A549 (cell line): Measurements from ENCODE around the gene ST8SIA1.

Experiments
- CTCF ChIP-seq: fragments of >200 bp; sonication (Bioruptor Twin); formaldehyde crosslinking; IDR thresholded peaks from 3 replicates; pipeline ENCODE4 v1.5.1; 2016
- ESRRA ChIP-seq: fragments of 150-350 bp; IDR thresholded peaks from 2 replicates; pipeline ENCODE4 v1.6.1; 2014; ENCODE audit warnings: mild to moderate bottlenecking, low read length, borderline replicate concordance
- HOXB5 ChIP-seq: fragments of 250-450 bp; sonication (Bioruptor Pico); IDR thresholded peaks from 2 replicates; pipeline ENCODE4 v1.5.0; 2020; ENCODE audit warnings: mild to moderate bottlenecking, moderate library complexity
- KDM1A ChIP-seq: fragments of 200-600 bp; sonication (generic); IDR thresholded peaks from 2 replicates; pipeline ENCODE4 v1.6.1; 2016; ENCODE audit warnings: low read depth, mild to moderate bottlenecking
- MAX ChIP-seq: IDR thresholded peaks from 2 replicates; pipeline ENCODE4 v1.6.1; 2012
- RAD21 ChIP-seq, 2 experiments: fragments of >200 bp in 1 of 2; sonication (Bioruptor Twin) in 1 of 2; formaldehyde crosslinking in 1 of 2; IDR thresholded peaks in 1 of 2; conservative IDR thresholded peaks in 1 of 2; 2 replicates in 1 of 2; 3 replicates in 1 of 2; pipeline ENCODE4 v1.6.1; 2012 to 2018; ENCODE audit warnings: inconsistent platforms in 1 of 2
- REST ChIP-seq: fragments of 200-600 bp; sonication (generic); IDR thresholded peaks from 2 replicates; pipeline ENCODE4 v1.6.1; 2016; ENCODE audit warnings: antibody characterized with exemption, mild to moderate bottlenecking, moderate library complexity
- SMC3 ChIP-seq: fragments of >200 bp; sonication (Bioruptor Twin); formaldehyde crosslinking; IDR thresholded peaks from 3 replicates; pipeline ENCODE4 v1.6.1; 2018; ENCODE audit warnings: inconsistent platforms
- USF2 ChIP-seq: fragments of 450-650 bp; IDR thresholded peaks from 2 replicates; pipeline ENCODE4 v1.6.1; 2014; ENCODE audit warnings: antibody characterized with exemption

GRCh38 chr12:22164139-22164538, 170.4 kb downstream of the ST8SIA1 start:
- TF ChIP-seq HOXB5 (CRISPR knock-in tag): no peak
- no peak for TF ChIP-seq KDM1A
- TF ChIP-seq CTCF: no peak
- no peak for TF ChIP-seq USF2
- no peak for TF ChIP-seq ESRRA
- no peak for TF ChIP-seq REST
- no peak for TF ChIP-seq RAD21 (conservative IDR thresholded peaks at IDR 0.05 in 1 of 2, IDR thresholded peaks at IDR 0.05 in 1 of 2)
- TF ChIP-seq SMC3: no peak
- no peak for TF ChIP-seq MAX
